ENCODE measurements around the gene ZNF214.
"Not testable (repeated sequence)": the region's sequence is repeated elsewhere in the genome, so short reads cannot be mapped to it uniquely, and the experiment has no call there.

Gene ZNF214

DNA sequence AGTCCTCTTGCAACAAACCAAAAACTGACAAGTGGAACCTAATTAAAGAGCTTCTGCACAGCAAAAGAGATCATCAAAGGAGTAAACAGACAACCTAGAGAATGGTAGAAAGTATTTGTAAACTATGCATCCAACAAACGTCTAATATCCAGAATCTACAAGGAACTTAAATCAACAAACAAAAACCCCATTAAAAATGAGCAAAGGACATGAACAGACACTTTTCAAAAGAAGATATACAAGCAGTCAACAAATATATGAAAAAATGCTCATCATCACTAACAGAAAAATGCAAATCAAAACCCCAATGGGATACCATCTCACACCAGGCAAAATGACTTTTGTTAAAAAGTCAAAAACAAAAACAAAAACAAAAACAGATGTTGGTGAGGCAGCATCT lies 33.7 kb downstream of the ZNF214 start:
- no peak for DNase-seq

DNA sequence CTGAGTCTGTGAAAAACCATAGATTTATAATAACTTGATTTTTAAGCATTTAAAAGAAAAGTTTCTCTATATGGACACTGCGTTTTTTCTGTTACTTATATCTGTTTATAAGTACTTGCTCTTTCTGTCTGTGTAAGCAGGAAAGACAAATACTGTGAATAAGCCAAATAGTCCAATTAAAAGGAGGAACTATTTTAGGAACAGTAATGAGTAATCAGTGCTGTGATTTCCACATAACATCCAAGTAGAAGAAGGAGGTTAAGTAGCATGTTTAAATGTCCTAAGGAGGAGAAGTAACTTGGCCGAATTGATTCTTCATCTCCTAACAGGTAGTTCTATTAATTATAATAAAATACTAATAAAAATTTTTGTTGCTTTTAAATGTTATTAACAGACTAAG lies 40.8 kb downstream of the ZNF214 start:
- DNase-seq = no peak

DNA sequence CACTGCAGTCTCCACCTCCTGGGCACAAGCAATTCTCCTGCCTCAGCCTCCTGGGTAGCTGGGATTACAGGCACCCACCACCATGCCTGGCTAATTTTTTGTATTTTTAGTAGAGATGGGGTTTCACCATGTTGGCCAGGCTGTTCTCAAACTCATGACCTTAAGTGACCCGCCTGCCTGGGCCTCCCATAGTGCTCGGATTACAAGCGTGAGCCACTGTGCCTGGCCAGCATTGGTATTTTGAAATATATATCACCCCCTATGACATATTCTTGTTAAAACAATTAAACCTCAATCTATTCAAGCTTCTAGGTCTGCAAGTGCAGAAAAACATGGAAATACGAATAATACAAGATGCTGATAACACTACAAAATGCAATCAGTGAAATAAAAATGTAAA lies 50.3 kb downstream of the ZNF214 start:
- not testable (repeated sequence) for DNase-seq

DNA sequence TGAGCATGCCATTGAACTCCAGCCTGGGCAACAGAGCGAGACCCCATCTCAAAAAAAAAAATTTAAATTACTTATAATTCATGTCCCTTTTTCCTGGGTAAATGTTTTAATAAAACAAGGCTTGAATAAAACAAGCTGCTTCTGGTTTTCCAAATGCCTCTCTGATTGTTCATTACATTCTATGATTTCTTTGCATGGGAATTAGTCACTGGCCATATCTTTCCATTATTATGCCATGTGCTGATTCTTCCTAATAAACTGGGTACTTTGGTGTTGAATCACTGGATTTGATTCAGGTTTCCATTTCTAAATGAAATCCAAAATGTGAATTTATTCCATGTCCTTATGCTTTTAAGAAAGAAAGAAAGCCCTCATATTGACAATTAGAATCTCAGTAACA lies 51.3 kb downstream of the ZNF214 start:
- no peak for DNase-seq

DNA sequence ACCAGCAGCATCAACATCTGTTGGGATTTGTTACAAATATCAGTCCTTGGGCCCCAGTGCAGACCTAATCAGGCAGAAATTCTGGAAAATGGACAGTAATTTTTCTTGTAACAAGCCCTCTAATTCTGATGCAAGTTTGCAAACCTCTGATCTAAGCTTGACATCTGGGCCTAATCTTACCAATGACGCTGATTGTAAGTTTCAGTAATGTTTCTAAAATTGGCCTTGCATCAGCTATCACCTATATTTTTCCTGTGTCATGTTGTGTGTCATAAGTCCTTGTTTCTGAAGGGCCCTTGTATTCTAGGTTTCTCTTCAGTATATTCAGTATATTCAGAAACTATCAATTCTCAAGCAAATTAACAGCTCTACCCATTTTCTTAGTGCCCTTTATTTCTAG lies 57.5 kb downstream of the ZNF214 start:
- no peak for DNase-seq

DNA sequence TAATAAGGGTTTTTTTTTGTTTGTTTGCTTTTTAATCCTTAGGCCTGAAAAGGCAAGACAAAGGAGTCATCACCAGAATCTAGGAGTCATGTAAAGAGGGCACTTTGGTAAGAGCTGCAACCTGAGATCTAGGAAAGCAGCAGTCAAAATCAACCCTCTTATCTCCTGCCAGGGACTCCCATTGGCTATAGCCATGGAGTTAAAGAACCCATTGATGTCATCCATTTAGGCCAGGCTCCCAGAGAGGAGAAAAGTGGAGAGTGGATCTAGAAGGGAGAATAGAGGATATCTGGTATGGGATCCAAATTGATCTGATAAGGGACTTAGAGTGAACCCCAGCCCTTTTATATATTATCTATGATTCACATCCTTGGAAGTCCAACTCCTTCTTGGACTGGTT lies 58.0 kb downstream of the ZNF214 start:
- DNase-seq = no peak

DNA sequence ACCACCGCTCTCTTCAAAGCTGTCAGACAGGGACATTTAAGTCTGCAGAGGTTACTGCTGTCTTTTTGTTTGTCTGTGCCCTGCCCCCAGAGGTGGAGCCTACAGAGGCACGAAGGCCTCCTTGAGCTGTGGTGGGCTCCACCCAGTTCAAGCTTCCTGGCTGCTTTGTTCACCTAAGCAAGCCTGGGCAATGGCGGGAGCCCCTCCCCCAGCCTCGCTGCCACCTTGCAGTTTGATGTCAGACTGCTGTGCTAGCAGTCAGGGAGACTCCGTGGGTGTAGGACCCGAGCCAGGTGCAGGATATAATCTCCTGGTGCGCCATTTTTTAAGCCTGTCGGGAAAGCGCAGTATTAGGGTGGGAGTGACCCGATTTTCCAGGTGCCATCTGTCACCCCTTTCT lies 65.9 kb downstream of the ZNF214 start:
- not testable (repeated sequence) for DNase-seq

Measured in NK-92 treated with Interleukin-12 subunit alpha and Interleukin-12 subunit beta, amount 100 ng/mL, for 24 hours (cell line).